ENCODE data around the gene NR1D2. TPM values are rescaled to one million over a fixed set of nuclear protein-coding genes. Genes with fewer than 3 reads are reported as not detected.

NR1D2 gene
- total and polyA plus RNA-seq, 8 donors, result 4.9 to 26.2 (median 13.5) TPM

- FAIRE-seq (no peak), ATAC-seq (no peak), DNase-seq (no peak)
- H3K4me1 ChIP-seq, result peaks cover 0 to 11% (median 6%) of the 10 kb centered on the region in 3 donors
- peaks cover 0 to 19% (median 5%) of the 10 kb centered on the region in 3 donors for H3K36me3 ChIP-seq
- H3K4me3 ChIP-seq, result no peak overlapping the region
- H3K27ac ChIP-seq, result no peak overlapping the region
- intact Hi-C loops (cut with DNase I), result no loop called here
- no peaks in the 10 kb centered on the region for H3K27me3 ChIP-seq
- 86 to 93% methylated on average over 3 of the region's 3 CpGs for WGBS, 2 donors
- no peaks in the 10 kb centered on the region for H3K9me3 ChIP-seq
- no peak for TF ChIP-seq CTCF (IDR thresholded peaks at IDR 0.05)
Measured at GRCh38 chr3:23921052-23921511, 24.0 kb upstream of the NR1D2 start.

GRCh38 chr3:23923786-23924185 lies 21.3 kb upstream of the NR1D2 start:
- Histone ChIP-seq H3K27ac (no peak overlapping the region), H3K4me3 (no peak overlapping the region), H3K36me3 (peaks cover 0 to 16% (median 5%) of the 10 kb centered on the region in 3 donors), H3K9me3 (no peaks in the 10 kb centered on the region), H3K4me1 (peaks cover 0 to 3% (median 3%) of the 10 kb centered on the region in 3 donors), H3K27me3 (no peaks in the 10 kb centered on the region)
- DNase-seq (no peak), FAIRE-seq (no peak), ATAC-seq (no peak)
- no peak for TF ChIP-seq CTCF (IDR thresholded peaks at IDR 0.05)
- intact Hi-C loops (cut with DNase I), result no loop called here
- 84 to 86% methylated on average over 2 of the region's 2 CpGs for WGBS, 2 donors

- no peak for FAIRE-seq
- no peaks in the 10 kb centered on the region for H3K36me3 ChIP-seq
- intact Hi-C loops (cut with DNase I), result no loop called here
- no peak for TF ChIP-seq CTCF (IDR thresholded peaks at IDR 0.05)
- no peaks in the 10 kb centered on the region for H3K9me3 ChIP-seq
- no peak for ATAC-seq
- H3K27ac ChIP-seq, result no peak overlapping the region
- DNase-seq, result no peak
- H3K27me3 ChIP-seq, result no peaks in the 10 kb centered on the region
- WGBS, 2 donors, result 86 to 96% methylated on average over 7 of the region's 7 CpGs
- no peaks in the 10 kb centered on the region for H3K4me1 ChIP-seq
- no peak overlapping the region for H3K4me3 ChIP-seq
Measured at GRCh38 chr3:23926246-23926645, 18.8 kb upstream of the NR1D2 start.

GRCh38 chr3:23926736-23927135 lies 18.4 kb upstream of the NR1D2 start:
- no peak for ATAC-seq
- Histone ChIP-seq H3K36me3 (no peaks in the 10 kb centered on the region), H3K4me3 (no peak overlapping the region), H3K27me3 (no peaks in the 10 kb centered on the region), H3K9me3 (no peaks in the 10 kb centered on the region), H3K4me1 (no peaks in the 10 kb centered on the region), H3K27ac (no peak overlapping the region)
- no peak for DNase-seq
- WGBS, 2 donors, result 74 to 86% methylated on average over 3 of the region's 3 CpGs
- intact Hi-C loops (cut with DNase I), result no loop called here
- TF ChIP-seq CTCF (IDR thresholded peaks at IDR 0.05), result no peak
- no peak for FAIRE-seq

- peak in 3 of 4 donors; percentile 22 to 55 (median 24) for ATAC-seq
- Histone ChIP-seq H3K4me3 (no peak overlapping the region), H3K27ac (peak overlapping the region in 1 of 4 donors; percentile 5), H3K27me3 (no peaks in the 10 kb centered on the region), H3K9me3 (no peaks in the 10 kb centered on the region), H3K4me1 (no peaks in the 10 kb centered on the region), H3K36me3 (no peaks in the 10 kb centered on the region)
- no peak for DNase-seq
- intact Hi-C loops (cut with DNase I), result no loop called here
- no peak for TF ChIP-seq CTCF (IDR thresholded peaks at IDR 0.05)
- 76 to 82% methylated on average over 8 of the region's 8 CpGs for WGBS, 2 donors
- no peak for FAIRE-seq
Measured at GRCh38 chr3:23928524-23928923, 16.6 kb upstream of the NR1D2 start.
